Osteocyte (in vitro differentiated cells): Measurements from ENCODE around the gene TNFSF8. TPM values are rescaled to one million over a fixed set of nuclear protein-coding genes. Genes with fewer than 3 reads are reported as not detected.

Experiments
- DNase-seq: peaks from one replicate; pipeline ENCODE4 v3.0.0; 2021; ENCODE audit warnings: mixed read lengths; ENCODE audit not compliant: unreplicated experiment; ENCODE audit errors: extremely low spot score
- H3K27ac Mint-ChIP-seq: one replicate; pipeline ENCODE4 v1.8.0; 2021; ENCODE audit warnings: mild to moderate bottlenecking, mixed read lengths; ENCODE audit not compliant: unreplicated experiment
- H3K27me3 Mint-ChIP-seq: one replicate; pipeline ENCODE4 v1.8.0; 2021; ENCODE audit warnings: mixed read lengths; ENCODE audit not compliant: unreplicated experiment
- H3K36me3 Mint-ChIP-seq: one replicate; pipeline ENCODE4 v1.8.0; 2021; ENCODE audit warnings: mixed read lengths; ENCODE audit not compliant: unreplicated experiment
- H3K4me1 Mint-ChIP-seq: one replicate; pipeline ENCODE4 v1.8.0; 2021; ENCODE audit warnings: mixed read lengths; ENCODE audit not compliant: unreplicated experiment
- H3K4me3 Mint-ChIP-seq: one replicate; pipeline ENCODE4 v1.8.0; 2021; ENCODE audit warnings: mild to moderate bottlenecking, moderate library complexity, mixed read lengths; ENCODE audit not compliant: unreplicated experiment
- H3K9me3 Mint-ChIP-seq: one replicate; pipeline ENCODE4 v1.8.0; 2021; ENCODE audit warnings: mixed read lengths; ENCODE audit not compliant: unreplicated experiment
- total RNA-seq: library from RNA; stranded (reverse); gene quantifications from 2 replicates; pipeline ENCODE4 v1.2.1, GENCODE V29; 2021
- TF ChIP-seq, protein P1 (sequence below): fragments of 200-600 bp; sonication (generic); IDR thresholded peaks from 2 replicates; pipeline ENCODE4 v1.5.0; 2021; ENCODE audit warnings: antibody characterized with exemption, mild to moderate bottlenecking, moderate library complexity

The TNFSF8 gene
- total RNA-seq, 1 donor from 2014 or later: not detected

DNA sequence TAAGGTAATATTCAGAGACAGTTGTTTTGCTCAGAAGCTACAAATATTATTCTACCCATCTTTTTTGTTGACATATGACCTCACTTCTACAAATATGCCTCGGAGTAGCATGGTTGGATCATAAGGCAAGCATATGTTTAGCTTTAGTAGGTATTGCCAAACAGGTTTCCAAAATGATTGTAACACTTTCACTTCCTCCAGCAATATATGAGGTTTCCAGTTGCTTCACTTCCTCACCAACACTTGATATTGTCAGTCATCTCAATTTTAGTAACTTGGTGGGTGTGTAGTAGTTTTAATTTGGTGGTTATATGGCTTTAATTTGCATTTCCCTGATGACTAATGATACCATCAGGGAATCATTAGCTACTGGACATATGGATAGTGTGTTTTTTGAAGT, 46.7 kb downstream of the TNFSF8 start:
- Mint-ChIP-seq H3K4me1 (peaks cover 2% of the 10 kb centered on the region), H3K9me3 (peaks cover 16% of the 10 kb centered on the region), H3K36me3 (peaks cover 3% of the 10 kb centered on the region), H3K27ac (no peak overlapping the region), H3K27me3 (no peaks in the 10 kb centered on the region), H3K4me3 (no peak overlapping the region)
- DNase-seq: no peak
- TF ChIP-seq, protein P1, sequence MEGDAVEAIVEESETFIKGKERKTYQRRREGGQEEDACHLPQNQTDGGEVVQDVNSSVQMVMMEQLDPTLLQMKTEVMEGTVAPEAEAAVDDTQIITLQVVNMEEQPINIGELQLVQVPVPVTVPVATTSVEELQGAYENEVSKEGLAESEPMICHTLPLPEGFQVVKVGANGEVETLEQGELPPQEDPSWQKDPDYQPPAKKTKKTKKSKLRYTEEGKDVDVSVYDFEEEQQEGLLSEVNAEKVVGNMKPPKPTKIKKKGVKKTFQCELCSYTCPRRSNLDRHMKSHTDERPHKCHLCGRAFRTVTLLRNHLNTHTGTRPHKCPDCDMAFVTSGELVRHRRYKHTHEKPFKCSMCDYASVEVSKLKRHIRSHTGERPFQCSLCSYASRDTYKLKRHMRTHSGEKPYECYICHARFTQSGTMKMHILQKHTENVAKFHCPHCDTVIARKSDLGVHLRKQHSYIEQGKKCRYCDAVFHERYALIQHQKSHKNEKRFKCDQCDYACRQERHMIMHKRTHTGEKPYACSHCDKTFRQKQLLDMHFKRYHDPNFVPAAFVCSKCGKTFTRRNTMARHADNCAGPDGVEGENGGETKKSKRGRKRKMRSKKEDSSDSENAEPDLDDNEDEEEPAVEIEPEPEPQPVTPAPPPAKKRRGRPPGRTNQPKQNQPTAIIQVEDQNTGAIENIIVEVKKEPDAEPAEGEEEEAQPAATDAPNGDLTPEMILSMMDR: no peak

DNA sequence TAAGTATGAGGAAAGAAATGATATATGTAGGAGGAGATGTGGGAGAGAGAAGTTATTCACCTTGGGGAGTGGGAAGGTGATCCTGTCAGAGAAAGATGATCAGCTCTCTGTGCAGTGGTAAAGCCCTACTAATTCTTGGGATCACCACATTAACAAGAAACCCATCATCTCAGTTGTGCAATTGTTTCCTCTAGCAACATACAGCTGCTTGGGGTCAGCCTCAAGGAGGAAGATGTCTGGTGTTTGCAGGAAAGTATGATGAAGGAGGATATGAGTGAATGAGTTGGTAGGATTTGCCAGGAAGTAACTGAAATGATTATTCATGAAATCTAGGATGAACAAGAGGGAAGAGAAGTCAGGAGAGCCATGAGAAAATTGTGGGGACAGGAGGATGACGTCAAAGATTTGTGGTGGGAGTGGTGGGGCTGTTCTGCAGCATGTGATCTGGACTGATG, 50.1 kb downstream of the TNFSF8 start:
- DNase-seq: no peak
- Mint-ChIP-seq H3K4me1 (no peaks in the 10 kb centered on the region), H3K27ac (no peak overlapping the region), H3K27me3 (no peaks in the 10 kb centered on the region), H3K4me3 (no peak overlapping the region), H3K9me3 (peaks cover 11% of the 10 kb centered on the region), H3K36me3 (peaks cover 3% of the 10 kb centered on the region)
- TF ChIP-seq, protein P1: no peak

DNA sequence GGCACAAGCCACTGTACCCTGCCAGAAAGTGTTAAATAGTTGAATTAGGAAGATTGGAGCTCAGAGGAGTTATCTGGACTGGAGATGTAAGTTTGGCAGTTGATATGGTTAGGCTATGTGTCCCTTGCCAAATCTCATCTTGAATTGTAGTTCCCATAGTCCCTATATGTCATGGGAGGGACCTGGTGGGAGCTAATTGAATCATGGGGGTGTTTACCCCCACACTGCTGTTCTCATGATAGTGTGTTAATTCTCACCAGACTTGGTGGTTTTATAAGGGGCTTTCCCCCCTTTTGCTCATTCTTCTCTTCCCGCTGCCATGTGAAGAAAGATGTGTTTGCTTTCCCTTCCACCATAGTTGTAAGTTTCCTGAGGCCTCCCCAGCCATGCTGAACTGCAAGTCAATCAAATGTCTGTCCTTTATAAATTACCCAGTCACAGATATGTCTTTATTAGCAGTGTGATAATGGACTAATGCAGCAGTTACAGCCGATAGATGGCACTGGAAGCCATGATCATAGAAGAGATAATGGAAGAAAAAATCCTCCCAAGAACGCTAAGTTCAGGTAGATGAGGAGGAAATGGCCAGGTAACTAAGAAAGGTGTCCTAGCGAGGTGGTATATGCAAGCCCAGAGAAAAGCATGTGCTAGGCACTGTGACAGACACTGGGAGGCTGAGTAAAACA, 51.4 kb downstream of the TNFSF8 start:
- H3K27me3 Mint-ChIP-seq: no peaks in the 10 kb centered on the region
- no peak overlapping the region for H3K4me3 Mint-ChIP-seq
- no peaks in the 10 kb centered on the region for H3K4me1 Mint-ChIP-seq
- peaks cover 5% of the 10 kb centered on the region for H3K9me3 Mint-ChIP-seq
- TF ChIP-seq, protein P1: no peak
- DNase-seq: no peak
- H3K27ac Mint-ChIP-seq: no peak overlapping the region
- H3K36me3 Mint-ChIP-seq: no peaks in the 10 kb centered on the region

DNA sequence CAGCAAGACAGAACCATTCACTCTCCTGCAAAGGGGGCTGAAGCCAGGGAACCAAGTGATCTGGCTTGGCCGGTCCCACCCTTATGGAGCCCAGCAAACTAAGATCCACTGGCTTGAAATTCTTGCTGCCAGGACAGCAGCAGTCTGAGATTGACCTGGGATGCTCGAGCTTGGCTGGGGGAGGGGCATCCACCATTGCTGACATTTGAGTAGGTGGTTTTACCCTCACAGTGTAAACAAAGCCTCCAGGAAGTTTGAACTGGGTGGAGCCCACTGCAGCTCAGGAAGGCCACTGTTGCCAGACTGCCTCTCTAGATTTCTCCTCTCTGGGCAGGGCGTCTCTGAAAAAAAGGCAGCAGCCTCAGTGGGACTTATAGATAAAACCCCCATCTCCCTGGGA, 60.5 kb downstream of the TNFSF8 start:
- peaks cover 4% of the 10 kb centered on the region for H3K4me1 Mint-ChIP-seq
- no peaks in the 10 kb centered on the region for H3K27me3 Mint-ChIP-seq
- TF ChIP-seq, protein P1: no peak
- peaks cover under 1% of the 10 kb centered on the region for H3K9me3 Mint-ChIP-seq
- H3K4me3 Mint-ChIP-seq: no peak overlapping the region
- no peak for DNase-seq
- H3K36me3 Mint-ChIP-seq: peaks cover 2% of the 10 kb centered on the region
- H3K27ac Mint-ChIP-seq: no peak overlapping the region

DNA sequence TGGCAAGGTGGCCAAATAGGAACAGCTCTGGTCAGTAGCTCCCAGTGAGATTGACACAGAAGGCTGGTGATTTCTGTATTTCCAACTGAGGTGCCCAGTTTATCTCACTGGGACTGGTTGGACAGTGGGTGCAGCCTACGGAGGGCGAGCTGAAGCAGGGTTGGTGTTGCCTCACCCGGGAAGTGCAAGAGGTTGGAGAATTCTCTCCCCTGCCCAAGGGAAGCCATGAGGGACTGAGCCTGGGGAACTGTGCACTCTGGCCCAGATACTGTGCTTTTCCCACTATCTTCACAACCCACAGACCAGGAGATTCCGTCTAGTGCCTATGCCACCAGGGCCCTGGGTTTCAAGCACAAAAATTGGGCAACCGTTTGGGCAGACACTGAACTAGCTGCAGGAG, 61.0 kb downstream of the TNFSF8 start:
- H3K36me3 Mint-ChIP-seq: peaks cover 2% of the 10 kb centered on the region
- TF ChIP-seq, protein P1: no peak

More for the DNA sequence above, 61.0 kb downstream of the TNFSF8 start:
- H3K27ac Mint-ChIP-seq: no peak overlapping the region
- DNase-seq: no peak
- peaks cover 4% of the 10 kb centered on the region for H3K4me1 Mint-ChIP-seq
- H3K4me3 Mint-ChIP-seq: no peak overlapping the region
- no peaks in the 10 kb centered on the region for H3K27me3 Mint-ChIP-seq
- no peaks in the 10 kb centered on the region for H3K9me3 Mint-ChIP-seq
